NCI-H2107 treated with DMSO at 0.1 percent for 48 hours (cell line): ENCODE results near the gene SIGMAR1.
A peak's percentile ranks its signal among the peaks of the same experiment; 100 is the strongest.

ENCODE experiments used
- DNase-seq: peaks from one replicate; lab custom pipeline; 2025; ENCODE audit not compliant: unreplicated experiment; lab: John Stamatoyannopoulos, UW

The SIGMAR1 gene

DNA sequence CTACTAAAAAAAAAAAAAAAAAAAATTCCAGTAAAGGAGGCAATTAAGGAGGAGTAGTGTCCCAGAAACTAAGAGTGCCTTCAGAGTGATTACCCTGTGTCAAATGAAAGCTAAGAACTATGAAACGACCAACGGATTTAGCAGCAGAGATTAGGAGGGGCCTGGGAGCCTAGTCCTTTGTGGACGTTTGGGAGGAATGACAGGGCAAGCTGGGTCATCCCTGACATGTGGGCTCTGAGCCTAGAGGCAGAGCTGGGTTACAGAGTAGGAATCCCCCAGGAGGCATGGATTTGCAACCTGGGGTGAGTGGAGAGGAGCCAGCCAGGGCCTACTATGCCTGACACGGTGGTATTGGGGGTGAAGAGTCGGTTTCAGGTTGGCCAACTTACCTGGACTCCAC lies 4.4 kb downstream of the SIGMAR1 start:
- DNase-seq = no peak

DNA sequence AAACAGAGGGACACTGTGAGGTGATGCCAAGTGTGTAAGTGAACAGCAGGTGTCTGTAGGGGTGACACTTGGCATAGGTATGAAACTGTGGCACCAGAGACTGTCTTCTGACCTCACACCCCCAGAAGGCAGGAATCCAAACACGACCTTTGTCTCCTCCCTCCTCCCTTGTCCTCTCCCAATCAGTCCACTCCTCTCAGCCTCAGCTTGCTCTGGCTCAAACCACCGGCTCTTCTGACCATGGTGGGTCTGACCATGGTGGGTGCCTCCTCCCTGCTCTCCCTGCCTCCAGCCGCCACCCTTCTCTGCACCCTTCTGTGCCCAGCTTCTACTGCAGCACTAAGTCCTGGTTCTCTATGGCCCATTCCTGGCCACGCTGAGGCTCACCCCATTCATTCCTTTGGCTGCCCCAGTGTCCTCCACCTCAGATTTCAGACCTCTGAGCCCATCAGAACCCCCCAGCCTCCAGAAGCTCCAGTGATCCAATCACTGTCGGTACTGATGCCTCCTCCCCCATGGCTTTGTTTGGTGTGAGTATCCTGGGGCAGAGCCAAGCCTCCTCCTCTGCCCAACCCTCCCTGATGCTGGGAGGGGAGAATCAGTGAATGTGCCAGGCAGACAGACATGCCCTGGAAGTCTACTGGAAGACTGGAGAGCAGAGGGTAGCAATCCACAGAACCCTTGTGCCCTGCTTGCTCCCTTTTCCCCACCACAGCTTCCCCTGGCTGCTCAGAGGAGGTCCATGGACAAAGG lies 7.0 kb downstream of the SIGMAR1 start:
- no peak for DNase-seq

DNA sequence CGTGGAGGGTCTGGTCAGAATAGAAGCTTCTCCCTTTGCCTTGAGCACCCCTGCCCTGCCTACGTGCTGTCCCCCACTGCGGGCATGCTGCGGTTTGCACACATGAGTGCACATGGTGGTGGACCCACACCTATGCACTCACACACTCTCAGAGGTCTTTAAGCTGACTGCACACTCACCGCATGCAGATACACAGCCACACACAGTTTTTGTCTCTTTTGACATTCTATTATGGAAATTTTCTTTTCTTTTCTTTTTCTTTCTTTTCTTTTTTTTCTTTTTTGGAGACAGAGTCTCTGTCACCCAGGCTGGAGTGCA lies 8.1 kb downstream of the SIGMAR1 start:
- DNase-seq = no peak

DNA sequence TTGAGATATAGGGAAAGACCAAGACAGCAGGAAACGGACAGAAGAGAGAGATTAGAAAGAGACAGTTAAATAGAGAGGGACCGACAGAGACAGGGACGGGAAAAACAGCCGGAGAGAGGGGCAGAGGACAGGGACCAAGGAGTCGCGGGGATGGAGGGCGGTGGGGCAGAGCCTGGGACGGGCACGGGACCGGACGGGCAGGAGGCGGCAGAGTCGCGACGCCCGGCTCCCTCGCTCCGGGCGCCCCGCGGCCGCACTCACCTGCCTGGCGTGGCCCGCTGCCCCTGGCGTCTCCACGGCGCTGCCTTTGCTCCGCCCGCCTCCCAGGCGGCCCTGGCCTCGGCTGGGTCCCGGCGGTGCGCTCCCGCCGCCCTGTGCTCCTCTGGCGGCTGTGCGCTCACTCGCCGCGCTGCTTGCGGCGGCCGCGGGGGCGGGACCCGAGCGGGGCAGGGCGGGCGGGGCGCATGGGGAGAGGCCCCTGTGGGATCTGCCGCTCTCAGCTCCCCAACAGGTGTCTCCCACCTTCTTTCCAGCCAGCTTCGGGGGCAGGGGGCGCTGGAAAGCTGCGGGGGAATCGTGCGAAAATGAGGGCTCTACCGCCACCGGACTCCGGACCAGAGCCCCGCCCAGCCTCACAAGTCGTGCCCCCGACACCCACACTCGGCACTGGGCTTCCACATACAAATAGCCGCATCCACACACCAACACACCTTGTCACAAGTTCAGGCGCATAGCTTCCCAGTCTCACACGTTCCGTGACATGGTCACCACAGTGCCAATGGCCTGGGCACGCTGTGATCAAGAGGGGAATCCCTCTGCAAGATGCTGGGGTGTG lies 8.7 kb downstream of the SIGMAR1 start, which contains the start of gene ARID3C:
ARID3C (minus strand) TSS at position 411 of the 835 bp plus-strand sequence. CDS start 1,052 bp downstream, outside the sequence.
- no peak for DNase-seq

DNA sequence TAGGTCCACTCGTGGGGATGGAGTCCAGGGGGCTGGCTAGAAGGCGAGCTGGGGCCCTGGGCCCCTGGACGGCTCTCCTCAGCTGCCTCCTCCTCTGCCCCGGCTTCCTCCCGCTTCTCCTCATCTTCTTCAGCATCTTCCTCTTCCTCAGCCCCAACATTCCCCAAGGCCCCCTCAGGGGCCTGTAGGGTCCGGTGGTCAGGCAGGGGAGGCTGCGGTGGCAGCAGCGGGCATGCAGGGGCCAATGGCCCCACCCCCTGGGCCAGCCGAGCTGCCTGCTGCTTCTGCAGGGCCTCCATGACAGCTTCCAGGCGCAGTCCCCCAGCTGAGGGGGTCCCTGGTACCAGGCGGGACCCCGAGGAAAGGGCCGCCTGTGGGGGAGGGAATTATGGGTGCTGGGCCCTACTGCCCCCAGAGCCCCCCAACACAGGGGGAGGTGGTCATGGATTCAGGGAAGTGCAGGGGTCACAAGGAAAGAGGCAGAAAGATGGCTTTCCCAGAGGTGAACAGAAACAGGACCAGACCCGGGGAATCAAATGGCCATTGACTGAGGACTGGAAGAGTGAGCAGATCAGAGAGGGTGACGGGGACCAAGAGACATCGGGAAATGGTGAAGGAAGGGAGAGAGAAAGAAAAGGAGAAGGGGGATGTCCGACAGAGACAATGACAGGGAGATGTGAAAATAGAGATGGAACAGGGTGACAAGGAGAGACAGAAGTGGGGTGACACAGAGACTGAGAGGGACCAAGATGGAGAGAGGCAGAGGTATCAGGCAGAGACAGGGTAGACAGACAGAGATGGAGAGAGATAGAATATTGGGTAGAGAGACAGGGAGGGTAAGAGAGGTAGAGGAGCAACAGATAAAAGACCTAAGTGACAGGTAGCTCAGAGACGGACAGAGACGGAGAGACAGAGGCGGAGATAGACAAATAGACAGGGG lies 9.6 kb downstream of the SIGMAR1 start:
- DNase-seq = no peak

DNA sequence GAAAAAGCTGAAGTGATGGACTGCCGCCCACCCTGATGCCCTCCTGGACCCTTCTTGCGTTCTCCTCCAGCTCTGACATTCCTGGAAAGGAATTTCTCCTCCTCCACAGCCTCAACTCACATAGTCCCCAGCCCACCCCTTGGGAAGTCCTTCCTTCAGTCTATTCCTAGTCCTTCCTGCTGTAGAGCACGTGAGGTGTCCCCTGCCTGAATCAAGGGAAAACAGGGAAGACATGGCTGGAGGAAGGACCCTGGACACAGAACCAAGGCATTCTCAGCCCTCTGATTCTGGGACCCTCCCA lies 12.5 kb downstream of the SIGMAR1 start:
- DNase-seq = no peak

DNA sequence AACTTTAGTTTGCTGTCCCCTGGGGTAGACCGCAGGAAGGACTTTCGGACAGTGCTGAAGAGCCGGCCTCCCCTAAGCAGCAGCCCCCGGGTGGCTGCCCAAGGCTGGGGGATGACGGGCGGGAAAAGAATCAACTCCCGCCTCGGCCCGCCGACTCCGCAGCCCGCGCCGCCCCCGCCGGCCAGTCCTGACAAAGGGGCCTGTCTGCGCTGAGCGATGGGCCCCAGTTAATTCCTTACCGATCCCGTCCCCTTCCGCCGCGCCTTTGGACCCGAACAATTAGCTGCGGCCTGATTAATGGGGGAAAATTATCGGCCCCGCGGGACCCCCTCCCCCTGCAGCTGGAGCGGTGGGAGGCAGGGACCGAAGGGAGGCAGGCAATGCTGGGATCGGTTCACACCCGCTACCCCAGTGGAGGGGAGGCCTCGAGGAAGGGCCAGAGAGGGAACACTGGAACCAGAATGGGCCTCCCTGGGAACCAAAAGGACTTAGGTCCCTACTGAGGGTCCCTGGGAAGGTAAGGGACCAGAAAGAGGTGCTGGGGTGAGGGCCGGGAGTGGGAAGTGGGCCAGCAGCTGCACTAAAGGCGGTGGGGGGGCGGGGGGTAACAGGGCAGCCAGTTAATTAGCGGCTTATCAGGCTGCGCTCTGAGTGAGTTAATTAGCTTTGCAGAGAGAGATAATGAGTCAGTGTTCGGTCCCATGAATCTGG lies 13.0 kb downstream of the SIGMAR1 start:
- DNase-seq = no peak

DNA sequence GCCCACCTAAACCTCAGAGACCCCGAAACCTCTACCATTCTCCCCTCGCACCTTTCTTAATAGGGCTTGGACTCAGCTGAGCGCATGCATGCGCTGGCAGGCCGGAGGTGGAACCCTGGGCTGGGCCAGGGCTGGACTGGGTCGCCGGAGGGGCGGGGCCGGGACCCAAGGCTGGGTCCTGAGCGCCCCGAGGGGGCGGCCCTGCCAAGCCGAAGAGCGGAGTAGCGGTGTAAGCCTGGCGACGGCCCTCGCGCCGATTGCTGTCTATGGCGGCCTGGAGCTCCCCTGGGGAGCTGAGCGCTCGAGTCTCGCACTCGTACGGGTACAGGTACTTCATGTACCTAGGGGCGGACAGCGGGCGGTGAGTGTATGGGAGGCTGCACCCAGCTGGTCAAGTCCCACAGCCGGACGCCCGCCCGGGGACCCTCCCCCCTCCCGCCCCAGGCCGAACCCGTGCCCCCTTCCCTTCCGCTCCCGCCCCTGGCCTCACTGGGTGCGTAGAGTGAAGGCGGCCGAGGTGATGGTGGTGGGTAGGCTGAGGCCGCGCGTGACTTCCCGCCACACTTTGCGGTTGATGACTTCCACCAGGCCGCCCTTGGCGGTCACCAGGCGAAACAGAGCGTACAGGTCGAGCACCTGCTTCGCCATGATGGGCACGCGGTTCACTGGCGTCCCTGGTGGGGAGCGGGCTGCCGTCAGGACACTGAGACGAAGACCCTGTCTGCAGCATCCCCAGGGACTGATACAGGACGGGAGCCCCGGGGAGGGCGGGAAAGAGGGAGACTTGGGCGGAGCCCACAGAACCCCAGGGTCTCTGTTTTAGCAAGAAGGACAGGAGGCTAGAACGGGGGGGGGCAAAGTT lies 14.0 kb downstream of the SIGMAR1 start:
- DNase-seq = no peak

DNA sequence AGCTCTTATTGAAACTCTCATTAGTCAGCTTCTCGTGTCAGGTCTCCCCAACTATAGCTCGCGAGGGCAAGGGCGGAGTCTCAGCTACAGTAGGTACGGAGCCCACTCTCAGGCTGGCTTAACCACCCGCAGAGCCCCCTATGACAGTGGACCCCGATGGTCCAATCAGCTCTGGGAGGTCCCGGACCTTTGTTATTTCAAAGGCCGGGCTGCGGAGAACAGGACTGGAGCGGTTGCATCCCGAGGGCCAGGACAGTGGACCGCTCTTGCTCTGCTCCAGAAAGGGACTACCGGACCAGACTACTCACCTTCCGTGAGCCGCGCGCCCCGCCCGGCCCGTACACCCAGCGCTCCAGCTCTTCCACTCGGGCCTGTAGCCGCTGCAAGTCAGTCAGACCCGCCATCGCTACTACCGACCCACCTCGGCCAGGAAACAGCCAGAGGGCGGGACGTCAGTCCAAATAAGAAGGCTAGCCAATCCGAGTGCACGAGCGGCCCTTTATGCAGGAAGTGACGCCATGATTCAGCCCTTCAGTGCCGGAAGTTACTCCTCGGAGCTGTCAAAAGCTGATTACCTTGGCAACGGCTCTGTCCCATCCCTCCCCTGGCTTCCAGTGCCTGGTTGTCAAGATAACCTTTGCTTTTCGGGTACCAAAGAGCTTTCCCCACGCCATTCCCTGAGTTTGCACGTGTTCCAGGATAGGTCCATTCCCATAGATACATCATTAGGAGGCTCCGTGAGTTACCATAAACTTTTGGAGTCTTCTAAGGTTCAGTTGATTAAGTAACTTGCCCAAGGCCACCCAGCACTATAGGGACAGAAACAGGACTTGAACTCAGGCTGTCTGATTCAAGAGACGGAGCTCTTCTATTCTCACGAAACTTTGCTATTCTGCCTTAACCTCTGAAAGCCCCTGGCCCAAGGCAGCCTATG lies 17.3 kb downstream of the SIGMAR1 start, which contains the start of gene DCTN3:
DCTN3 (minus strand) TSS at position 435 of the 934 bp plus-strand sequence; CDS start at position 404, 31 bp downstream.
- DNase-seq = peak; percentile 92

DNA sequence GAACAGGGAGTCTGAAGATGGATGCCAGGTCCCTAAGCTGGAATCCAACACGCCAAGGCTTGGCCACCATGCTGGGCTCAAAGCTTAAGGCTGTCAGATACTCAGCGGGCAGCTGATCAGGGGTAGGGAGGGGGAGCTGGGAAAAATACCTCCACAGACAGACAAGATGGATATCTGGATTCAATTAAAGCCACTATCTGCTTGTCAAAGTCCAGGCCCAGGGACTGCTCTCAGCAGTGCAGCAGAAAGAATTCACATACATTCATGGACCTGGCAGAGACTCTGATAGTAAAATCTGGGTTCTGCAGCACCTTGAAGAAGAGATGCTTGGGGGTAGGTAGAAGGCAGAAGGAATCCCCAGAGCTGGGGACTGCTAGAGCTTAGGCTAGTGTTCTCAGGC lies 22.5 kb downstream of the SIGMAR1 start:
- no peak for DNase-seq

DNA sequence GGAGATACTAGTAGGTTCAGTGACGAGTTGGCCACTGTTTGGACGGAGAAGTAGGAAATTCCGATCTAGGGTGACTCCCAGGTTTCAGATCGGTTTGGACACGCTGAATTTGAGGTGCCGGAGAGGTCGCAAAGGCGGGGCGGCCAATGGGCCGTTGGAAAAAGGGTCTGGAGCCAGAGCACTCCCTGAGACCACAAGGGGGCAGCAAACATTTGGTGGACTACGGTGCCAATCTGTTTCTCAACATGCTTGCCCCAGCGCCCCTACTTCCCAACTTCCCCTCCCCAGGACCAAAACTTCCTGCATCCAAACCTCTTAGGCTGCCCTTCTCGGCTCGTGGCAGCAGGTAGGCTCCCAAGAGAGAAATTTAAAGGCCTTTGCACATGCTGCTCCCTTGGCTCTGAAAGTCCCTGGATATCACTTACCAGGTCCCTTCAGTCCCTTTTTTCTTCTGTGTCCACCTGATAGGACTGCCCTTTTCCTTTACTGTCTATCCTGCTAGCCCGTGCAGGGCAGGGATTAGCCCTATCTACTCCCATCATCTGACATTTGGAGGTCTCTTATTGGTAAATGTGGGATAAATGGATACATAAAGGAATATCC lies 24.7 kb downstream of the SIGMAR1 start:
- DNase-seq = peak; percentile 42

DNA sequence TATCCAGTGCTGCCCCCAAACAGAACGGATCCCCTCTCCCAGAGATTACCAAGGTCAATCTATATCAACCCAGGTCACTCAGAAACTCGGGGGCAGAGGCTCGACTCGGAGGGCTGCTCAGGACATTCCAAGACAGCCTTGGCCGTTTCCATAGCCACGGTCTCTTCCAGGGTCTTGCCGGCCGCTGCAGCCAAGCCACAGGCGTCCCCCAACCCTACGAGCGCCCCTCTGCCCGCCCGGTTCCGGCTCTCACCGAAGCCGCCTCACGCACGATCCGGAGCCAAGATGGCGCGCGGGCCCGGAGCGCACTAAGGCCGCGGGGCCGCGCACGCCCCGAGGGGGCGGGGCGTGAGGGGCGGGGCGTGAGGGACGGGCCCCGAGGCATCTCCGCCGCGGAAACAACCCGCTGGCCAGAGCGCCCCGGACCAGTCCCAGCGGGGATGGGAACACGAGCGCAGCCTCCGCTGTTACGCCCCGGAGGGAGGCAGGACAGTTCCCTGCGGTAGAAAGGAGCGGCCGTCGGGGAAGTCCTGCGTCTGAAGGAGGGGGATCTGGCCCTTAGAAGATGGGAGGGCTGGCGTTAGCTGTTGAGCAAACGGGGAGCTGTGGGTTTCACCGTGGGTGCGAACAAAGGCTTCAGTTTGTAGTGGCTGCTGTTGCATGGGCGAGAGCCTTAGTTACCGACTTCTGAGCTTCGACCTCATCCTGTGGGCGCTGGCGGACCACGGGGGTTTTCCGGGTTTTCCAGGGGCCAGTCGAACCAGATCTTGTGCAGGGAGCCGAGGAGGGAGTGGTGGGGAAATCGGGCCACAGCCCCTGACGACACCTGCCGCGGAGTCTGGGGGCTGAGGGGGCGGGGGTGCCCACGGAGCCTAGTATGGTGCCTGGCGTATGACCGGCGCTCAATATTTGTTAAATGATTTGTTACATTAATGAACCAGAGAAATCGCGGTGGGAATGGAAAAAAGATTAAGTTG lies 25.5 kb downstream of the SIGMAR1 start, which contains the start of gene RPP25L:
RPP25L (minus strand) TSS at position 287 of the 977 bp plus-strand sequence. CDS start 801 bp downstream, outside the sequence.
- no peak for DNase-seq

DNA sequence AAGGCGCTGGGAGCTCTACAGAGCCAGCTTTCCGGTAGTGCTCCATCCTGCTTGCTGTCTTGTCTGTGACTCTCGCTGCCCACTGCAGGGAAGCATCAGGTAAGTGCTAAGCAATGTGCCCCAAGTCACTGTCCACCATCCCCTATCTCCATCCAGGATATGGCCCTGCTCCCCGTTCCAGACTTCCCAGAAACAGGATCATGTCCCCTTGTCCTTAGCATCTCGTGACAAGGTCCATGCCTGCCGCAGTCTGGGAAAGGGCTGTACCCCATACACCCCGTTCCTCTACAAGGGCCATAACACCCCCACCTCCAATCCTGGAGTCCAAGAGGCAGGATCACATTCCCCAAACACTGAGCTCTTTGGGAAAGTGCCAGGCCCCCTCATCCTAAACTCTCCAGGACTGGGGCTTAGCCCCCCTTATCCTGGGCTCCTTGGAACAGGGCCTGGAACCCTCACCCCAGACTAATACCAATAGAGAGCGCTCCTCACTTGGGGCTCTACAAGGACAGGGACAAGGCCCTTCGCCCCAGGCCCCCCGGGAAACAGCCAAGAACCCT lies 26.3 kb downstream of the SIGMAR1 start:
- DNase-seq = no peak

DNA sequence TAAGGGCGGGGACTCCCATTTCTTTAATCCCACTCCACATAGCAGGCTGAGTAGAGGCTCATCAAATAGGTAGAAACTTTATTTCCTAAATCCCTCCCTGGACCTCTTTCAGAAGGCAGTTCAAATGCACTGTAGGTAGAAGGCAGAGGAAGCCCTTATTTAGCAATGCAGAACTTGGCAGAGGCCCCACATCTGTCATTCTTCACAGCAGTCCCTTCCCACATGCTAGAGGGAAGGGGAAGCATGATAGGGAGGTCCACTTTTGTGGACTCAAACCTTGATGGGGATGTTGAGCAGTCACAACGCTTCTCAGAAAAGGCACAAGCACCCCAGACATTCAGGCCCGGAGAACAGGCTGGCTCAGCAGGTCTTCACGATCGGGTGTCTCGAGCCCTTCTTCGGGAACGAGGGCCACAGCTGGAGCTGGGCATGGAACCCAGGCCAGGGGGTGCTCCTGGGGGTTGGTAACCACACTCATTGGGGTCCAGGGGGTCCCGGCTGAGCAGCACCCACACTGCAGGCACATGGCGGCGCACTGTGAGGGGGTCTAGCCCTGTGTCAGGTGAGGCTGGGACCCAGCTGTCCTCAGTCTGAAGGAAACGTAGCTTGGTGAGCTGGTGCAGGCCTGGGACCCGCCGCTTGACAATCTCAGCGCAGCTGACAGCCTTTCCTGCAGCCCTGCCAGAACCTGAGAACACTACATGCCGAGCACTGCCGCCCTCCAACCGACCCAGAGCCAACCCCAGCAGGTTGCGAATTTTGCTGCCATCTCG lies 27.0 kb downstream of the SIGMAR1 start:
- DNase-seq = no peak

DNA sequence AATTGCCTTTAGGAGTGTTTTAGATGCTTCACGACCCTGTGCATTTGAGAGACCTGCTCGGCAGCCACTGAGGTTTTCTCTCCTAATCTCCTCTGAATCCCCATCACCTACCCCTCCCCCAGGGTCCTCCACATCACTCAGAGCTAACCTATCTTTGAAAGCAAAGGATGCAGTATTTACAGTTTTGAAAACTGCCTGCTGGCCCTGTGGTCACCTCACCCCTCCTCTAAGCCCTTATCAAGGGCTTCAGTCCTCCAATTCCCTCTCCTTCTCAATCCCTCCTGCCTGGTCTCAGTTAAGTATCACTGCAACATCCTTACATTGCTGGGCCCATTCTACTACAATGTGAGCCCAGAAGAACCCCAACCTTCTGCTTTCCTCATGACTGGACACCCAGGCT lies 30.3 kb downstream of the SIGMAR1 start:
- no peak for DNase-seq

DNA sequence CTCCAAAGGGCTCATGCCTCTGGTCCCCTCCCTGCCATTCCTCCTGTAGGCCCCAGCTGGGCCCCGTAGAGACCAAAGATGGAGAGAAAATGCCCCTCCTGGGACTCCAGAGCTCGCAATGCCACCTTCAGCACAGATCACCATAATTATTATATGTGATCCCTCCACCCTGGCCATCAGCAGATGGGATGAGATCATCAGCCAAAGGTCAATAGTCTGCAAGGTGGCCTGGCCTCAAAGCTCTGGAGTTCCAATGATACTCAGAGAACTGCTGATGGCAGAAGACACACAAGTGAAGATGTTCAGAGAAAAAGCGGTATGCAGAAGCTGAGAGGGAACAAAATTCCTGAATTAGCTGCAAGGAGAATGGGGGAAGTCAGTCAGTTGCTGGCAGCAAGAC lies 30.7 kb downstream of the SIGMAR1 start:
- no peak for DNase-seq
